ENCODE data around the gene PLCL1. TPM values are rescaled to one million over a fixed set of nuclear protein-coding genes. Genes with fewer than 3 reads are reported as not detected.

The PLCL1 gene
- polyA plus RNA-seq, 3 donors = 0.69 to 1.4 (median 0.79) TPM

GRCh38 chr2:197944416-197945096 lies 140.2 kb downstream of the PLCL1 start:
- Histone ChIP-seq H3K9me3 (replicated peaks in 1 of 2; ENCODE audit: control insufficient read depth in 1 of 2, insufficient read depth in 1 of 2, low read length in 2 of 2) (no peaks in the 10 kb centered on the region), H3K4me1 (ENCODE audit: control insufficient read depth in 1 of 2, insufficient read depth in 2 of 2, low read length in 2 of 2) (no peaks in the 10 kb centered on the region), H3K9ac (ENCODE audit: insufficient read depth, low read length, poor library complexity, severe bottlenecking) (no peak overlapping the region), H3K27ac (ENCODE audit: low read depth in 1 of 2, low read length in 2 of 2) (no peak overlapping the region), H3K4me3 (replicated peaks in 1 of 3; ENCODE audit: low read depth in 2 of 3, low read length in 3 of 3) (no peak overlapping the region), H3K79me2 (ENCODE audit: insufficient read depth, low read length) (no peaks in the 10 kb centered on the region), H3K4me2 (replicated peaks; ENCODE audit: extremely low read depth, low read length, poor library complexity, severe bottlenecking) (no peak overlapping the region), H3K27me3 (ENCODE audit: control insufficient read depth in 2 of 2, insufficient read depth in 2 of 2, low read length in 2 of 2) (peaks cover 0 to 2% of the 10 kb centered on the region in 2 donors), H4K20me1 (ENCODE audit: insufficient read depth, low read length) (no peaks in the 10 kb centered on the region), H3K36me3 (replicated peaks in 1 of 2; ENCODE audit: control insufficient read depth in 1 of 2, insufficient read depth in 2 of 2, low read length in 2 of 2) (no peaks in the 10 kb centered on the region), H2AFZ (ENCODE audit: insufficient read depth, low read depth, low read length, poor library complexity, severe bottlenecking) (no peak overlapping the region)
- Mint-ChIP-seq H3K27ac (no peak overlapping the region), H3K4me1 (no peaks in the 10 kb centered on the region), H3K36me3 (no peaks in the 10 kb centered on the region), H3K27me3 (ENCODE audit: low read depth in 3 of 3) (peaks cover 4 to 11% (median 5%) of the 10 kb centered on the region in 3 donors), H3K4me3 (no peak overlapping the region), H3K9me3 (peaks cover 0 to 1% (median 0%) of the 10 kb centered on the region in 7 donors)
- 80% methylated on average over 2 of the region's 2 CpGs for whole genome bisulfite sequencing (ENCODE audit: insufficient coverage)
- intact Hi-C loops (cut with micrococcal nuclease) = no loop called here
- DNase-seq = no peak
- TF ChIP-seq CTCF (IDR thresholded peaks at IDR 0.05) = no peak

- Mint-ChIP-seq H3K36me3 (no peaks in the 10 kb centered on the region), H3K27ac (no peak overlapping the region), H3K4me3 (no peak overlapping the region), H3K4me1 (no peaks in the 10 kb centered on the region), H3K9me3 (peaks cover 0 to 3% (median 0%) of the 10 kb centered on the region in 7 donors), H3K27me3 (ENCODE audit: low read depth in 3 of 3) (peaks cover 7 to 11% (median 7%) of the 10 kb centered on the region in 3 donors)
- Histone ChIP-seq H3K4me3 (replicated peaks in 1 of 3; ENCODE audit: low read depth in 2 of 3, low read length in 3 of 3) (no peak overlapping the region), H3K9me3 (replicated peaks in 1 of 2; ENCODE audit: control insufficient read depth in 1 of 2, insufficient read depth in 1 of 2, low read length in 2 of 2) (no peaks in the 10 kb centered on the region), H3K27me3 (ENCODE audit: control insufficient read depth in 2 of 2, insufficient read depth in 2 of 2, low read length in 2 of 2) (peaks cover 0 to 2% of the 10 kb centered on the region in 2 donors), H3K27ac (ENCODE audit: low read depth in 1 of 2, low read length in 2 of 2) (no peak overlapping the region), H2AFZ (ENCODE audit: insufficient read depth, low read depth, low read length, poor library complexity, severe bottlenecking) (no peak overlapping the region), H3K79me2 (ENCODE audit: insufficient read depth, low read length) (no peaks in the 10 kb centered on the region), H3K4me2 (replicated peaks; ENCODE audit: extremely low read depth, low read length, poor library complexity, severe bottlenecking) (no peak overlapping the region), H3K36me3 (replicated peaks in 1 of 2; ENCODE audit: control insufficient read depth in 1 of 2, insufficient read depth in 2 of 2, low read length in 2 of 2) (no peaks in the 10 kb centered on the region), H3K9ac (ENCODE audit: insufficient read depth, low read length, poor library complexity, severe bottlenecking) (no peak overlapping the region), H4K20me1 (ENCODE audit: insufficient read depth, low read length) (no peaks in the 10 kb centered on the region), H3K4me1 (ENCODE audit: control insufficient read depth in 1 of 2, insufficient read depth in 2 of 2, low read length in 2 of 2) (no peaks in the 10 kb centered on the region)
- WGBS (ENCODE audit: insufficient coverage) = no CpG with 5 or more reads among the region's 2 CpGs
- intact Hi-C loops (cut with micrococcal nuclease) = no loop called here
- no peak for DNase-seq
- TF ChIP-seq CTCF (IDR thresholded peaks at IDR 0.05) = no peak
Observed at GRCh38 chr2:197946562-197946961, 142.2 kb downstream of the PLCL1 start.

All from CD14-positive monocyte (primary cell).